ENCODE measurements around the gene WDFY4. TPM values are rescaled to one million over a fixed set of nuclear protein-coding genes. Genes with fewer than 3 reads are reported as not detected.

Gene WDFY4
- total RNA-seq, 1 donor from 2014 or later, result 0.25 TPM

- TF ChIP-seq, protein P1, sequence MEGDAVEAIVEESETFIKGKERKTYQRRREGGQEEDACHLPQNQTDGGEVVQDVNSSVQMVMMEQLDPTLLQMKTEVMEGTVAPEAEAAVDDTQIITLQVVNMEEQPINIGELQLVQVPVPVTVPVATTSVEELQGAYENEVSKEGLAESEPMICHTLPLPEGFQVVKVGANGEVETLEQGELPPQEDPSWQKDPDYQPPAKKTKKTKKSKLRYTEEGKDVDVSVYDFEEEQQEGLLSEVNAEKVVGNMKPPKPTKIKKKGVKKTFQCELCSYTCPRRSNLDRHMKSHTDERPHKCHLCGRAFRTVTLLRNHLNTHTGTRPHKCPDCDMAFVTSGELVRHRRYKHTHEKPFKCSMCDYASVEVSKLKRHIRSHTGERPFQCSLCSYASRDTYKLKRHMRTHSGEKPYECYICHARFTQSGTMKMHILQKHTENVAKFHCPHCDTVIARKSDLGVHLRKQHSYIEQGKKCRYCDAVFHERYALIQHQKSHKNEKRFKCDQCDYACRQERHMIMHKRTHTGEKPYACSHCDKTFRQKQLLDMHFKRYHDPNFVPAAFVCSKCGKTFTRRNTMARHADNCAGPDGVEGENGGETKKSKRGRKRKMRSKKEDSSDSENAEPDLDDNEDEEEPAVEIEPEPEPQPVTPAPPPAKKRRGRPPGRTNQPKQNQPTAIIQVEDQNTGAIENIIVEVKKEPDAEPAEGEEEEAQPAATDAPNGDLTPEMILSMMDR (IDR thresholded peaks at IDR 0.05; ENCODE audit: insufficient read depth, low read depth, low read length), result no peak
- TF ChIP-seq EZH2 (IDR thresholded peaks at IDR 0.05; ENCODE audit: insufficient read depth, low read length), result no peak
These were observed 316.0 kb downstream of the WDFY4 start for GRCh38 chr10:49000437-49001398.

GRCh38 chr10:49001402-49001801, 316.7 kb downstream of the WDFY4 start:
- FAIRE-seq, result no peak
- H3K79me2 ChIP-seq (ENCODE audit: insufficient read depth, low read length), result no peaks in the 10 kb centered on the region
- H3K27ac ChIP-seq (ENCODE audit: low read depth, low read length), result no peak overlapping the region
- no peak overlapping the region for H3K9ac ChIP-seq (ENCODE audit: low read length)
- no peak overlapping the region for H3K4me2 ChIP-seq (ENCODE audit: low read length)
- peaks cover 30% of the 10 kb centered on the region for H3K27me3 Mint-ChIP-seq (ENCODE audit: low read depth, unreplicated experiment)
- no peaks in the 10 kb centered on the region for H3K36me3 Mint-ChIP-seq (ENCODE audit: low read depth, unreplicated experiment)
- no peak overlapping the region for H2AFZ ChIP-seq (ENCODE audit: low read depth, low read length)
- H3K36me3 ChIP-seq (ENCODE audit: insufficient read depth, low read length), result no peaks in the 10 kb centered on the region
- H4K20me1 ChIP-seq (ENCODE audit: insufficient read depth, low read length), result no peaks in the 10 kb centered on the region
- no peaks in the 10 kb centered on the region for H3K9me3 ChIP-seq (ENCODE audit: insufficient read depth, low read depth, low read length)
- DNase-seq (ENCODE audit: low read depth), result no peak
- no peak overlapping the region for H3K4me3 ChIP-seq (ENCODE audit: insufficient read depth, low read depth, low read length)
- no peaks in the 10 kb centered on the region for H3K4me1 Mint-ChIP-seq (ENCODE audit: low read depth, unreplicated experiment)
- no peaks in the 10 kb centered on the region for H3K4me1 ChIP-seq (ENCODE audit: insufficient read depth, low read length)
- no peaks in the 10 kb centered on the region for H3K27me3 ChIP-seq (ENCODE audit: insufficient read depth, low read length)
- H3K4me3 Mint-ChIP-seq (ENCODE audit: unreplicated experiment), result no peak overlapping the region
- H3K27ac Mint-ChIP-seq (ENCODE audit: unreplicated experiment), result no peak overlapping the region
- H3K9me3 Mint-ChIP-seq (ENCODE audit: unreplicated experiment), result peaks cover 3% of the 10 kb centered on the region
- no peak for TF ChIP-seq EZH2 (IDR thresholded peaks at IDR 0.05; ENCODE audit: insufficient read depth, low read length)
- TF ChIP-seq, protein P1 (IDR thresholded peaks at IDR 0.05; ENCODE audit: insufficient read depth, low read depth, low read length), result no peak

More at GRCh38 chr10:49000437-49001398, 316.0 kb downstream of the WDFY4 start:
- H3K9ac ChIP-seq (ENCODE audit: low read length), result no peak overlapping the region
- Mint-ChIP-seq H3K4me1 (ENCODE audit: low read depth, unreplicated experiment) (no peaks in the 10 kb centered on the region), H3K4me3 (ENCODE audit: unreplicated experiment) (no peak overlapping the region), H3K9me3 (ENCODE audit: unreplicated experiment) (peaks cover 3% of the 10 kb centered on the region), H3K36me3 (ENCODE audit: low read depth, unreplicated experiment) (no peaks in the 10 kb centered on the region), H3K27me3 (ENCODE audit: low read depth, unreplicated experiment) (peaks cover 33% of the 10 kb centered on the region), H3K27ac (ENCODE audit: unreplicated experiment) (peak overlapping the region; percentile 34)
- no peaks in the 10 kb centered on the region for H3K36me3 ChIP-seq (ENCODE audit: insufficient read depth, low read length)
- no peaks in the 10 kb centered on the region for H3K27me3 ChIP-seq (ENCODE audit: insufficient read depth, low read length)
- H4K20me1 ChIP-seq (ENCODE audit: insufficient read depth, low read length), result no peaks in the 10 kb centered on the region
- FAIRE-seq, result no peak
- no peaks in the 10 kb centered on the region for H3K4me1 ChIP-seq (ENCODE audit: insufficient read depth, low read length)
- H3K4me3 ChIP-seq (ENCODE audit: insufficient read depth, low read depth, low read length), result no peak overlapping the region
- no peak overlapping the region for H3K27ac ChIP-seq (ENCODE audit: low read depth, low read length)
- no peaks in the 10 kb centered on the region for H3K9me3 ChIP-seq (ENCODE audit: insufficient read depth, low read depth, low read length)
- no peak overlapping the region for H3K4me2 ChIP-seq (ENCODE audit: low read length)
- H2AFZ ChIP-seq (ENCODE audit: low read depth, low read length), result no peak overlapping the region
- DNase-seq (ENCODE audit: low read depth), result no peak
- no peaks in the 10 kb centered on the region for H3K79me2 ChIP-seq (ENCODE audit: insufficient read depth, low read length)

Data from astrocyte (in vitro differentiated cells and primary cell).